ENCODE data around the gene NAT8L.

NAT8L gene

DNA sequence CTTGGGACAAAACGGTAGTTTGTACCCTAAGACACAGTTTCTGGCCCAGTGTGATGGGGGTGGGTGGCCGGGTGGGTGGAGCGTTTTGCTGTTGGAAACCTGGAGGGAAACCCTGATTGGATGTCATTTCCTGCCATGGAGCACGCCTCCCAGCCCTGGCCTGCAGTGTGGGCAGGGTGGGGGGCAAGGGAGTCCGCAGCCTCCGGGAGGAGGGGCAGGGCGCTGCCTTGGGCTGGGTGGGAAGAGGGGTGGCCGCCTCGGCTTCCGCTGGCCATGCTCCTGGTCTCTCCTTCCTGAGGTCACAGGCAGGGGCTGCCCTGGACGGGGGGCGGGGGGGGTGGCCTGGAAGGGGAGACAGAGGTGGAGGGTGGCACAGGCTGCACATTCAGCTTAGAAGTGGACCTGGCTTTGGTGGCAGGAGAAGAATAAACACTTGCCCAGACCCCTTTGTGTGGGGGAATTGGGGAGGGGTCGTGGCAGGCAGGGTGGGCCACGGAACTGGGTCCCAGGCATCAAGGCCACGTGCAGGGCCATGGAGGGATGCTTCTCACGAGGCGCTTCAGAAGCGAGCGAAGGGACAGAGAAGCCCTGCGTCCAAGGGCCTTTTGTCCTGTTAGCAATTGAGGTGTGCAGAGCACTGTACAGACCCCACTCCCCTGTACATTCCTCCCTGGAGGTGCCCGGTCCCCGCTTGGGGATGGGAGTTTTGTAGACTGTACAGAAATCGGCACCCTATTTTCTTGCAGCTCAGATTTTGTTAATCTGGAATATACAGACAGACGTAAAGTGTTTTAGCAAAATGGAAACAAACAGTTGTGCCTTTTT, 6.2 kb downstream of the NAT8L start:
- DNase-seq = no peak

- DNase-seq = no peak
These were observed 7.0 kb downstream of the NAT8L start for GRCh38 chr4:2066011-2066551.

DNA sequence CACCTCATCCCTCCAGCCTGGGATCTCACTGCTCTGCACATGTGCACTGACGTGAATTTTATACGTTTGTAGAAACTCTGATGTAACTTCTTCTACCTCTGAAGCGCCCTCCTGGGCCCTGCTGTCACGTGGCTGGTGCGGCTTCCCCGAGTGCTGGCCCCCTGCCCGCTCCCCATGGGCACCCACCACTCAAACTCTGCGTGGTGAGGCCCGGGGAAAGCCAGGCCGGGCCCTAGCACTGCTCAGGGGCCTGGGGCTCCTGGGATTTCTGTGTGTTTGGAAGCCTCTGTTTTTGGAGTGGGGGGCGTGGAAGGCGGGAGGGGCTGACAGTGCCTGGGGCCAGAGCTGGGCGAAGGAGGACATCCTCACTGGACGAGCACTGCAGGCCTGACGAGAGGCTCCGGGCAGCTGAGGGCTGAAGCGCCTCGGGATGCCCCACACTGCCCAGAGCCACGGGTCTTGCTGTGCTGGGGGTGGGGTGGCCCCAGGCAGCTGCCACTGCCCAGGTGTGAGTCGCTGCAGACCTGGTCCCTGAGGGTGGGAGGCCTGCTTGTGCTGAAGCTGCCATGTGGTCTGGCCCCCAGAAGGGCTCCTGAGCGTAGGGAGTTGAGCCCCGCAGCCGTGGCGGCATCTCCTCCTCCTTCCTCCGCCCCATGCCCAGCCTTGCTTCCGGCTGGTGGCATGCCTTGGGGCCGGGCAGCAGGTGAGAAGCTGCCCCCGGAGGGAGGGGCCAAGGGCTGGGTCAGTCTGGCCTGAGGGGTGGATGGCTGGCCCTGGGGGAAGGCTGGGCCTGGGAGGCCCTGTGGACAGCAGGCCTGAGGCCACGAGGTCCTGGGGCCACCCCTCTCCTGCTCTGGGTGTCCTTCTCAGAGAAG, 7.7 kb downstream of the NAT8L start:
- no peak for DNase-seq

- no peak for DNase-seq
These were observed 8.5 kb downstream of the NAT8L start for GRCh38 chr4:2067446-2068197.

DNA sequence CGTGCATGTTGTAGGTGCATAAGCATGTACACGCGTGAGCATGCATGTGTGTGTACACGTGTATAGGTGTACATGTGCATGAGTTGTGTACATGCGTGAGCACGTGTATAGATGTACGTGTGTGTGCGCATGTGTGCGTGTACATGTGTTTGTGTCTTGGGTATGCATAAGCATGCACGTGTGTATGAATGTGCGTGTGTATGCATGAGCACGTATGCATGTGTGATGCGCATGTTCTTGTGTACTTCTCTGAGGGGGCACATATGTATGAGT, 9.0 kb downstream of the NAT8L start:
- no peak for DNase-seq

DNA sequence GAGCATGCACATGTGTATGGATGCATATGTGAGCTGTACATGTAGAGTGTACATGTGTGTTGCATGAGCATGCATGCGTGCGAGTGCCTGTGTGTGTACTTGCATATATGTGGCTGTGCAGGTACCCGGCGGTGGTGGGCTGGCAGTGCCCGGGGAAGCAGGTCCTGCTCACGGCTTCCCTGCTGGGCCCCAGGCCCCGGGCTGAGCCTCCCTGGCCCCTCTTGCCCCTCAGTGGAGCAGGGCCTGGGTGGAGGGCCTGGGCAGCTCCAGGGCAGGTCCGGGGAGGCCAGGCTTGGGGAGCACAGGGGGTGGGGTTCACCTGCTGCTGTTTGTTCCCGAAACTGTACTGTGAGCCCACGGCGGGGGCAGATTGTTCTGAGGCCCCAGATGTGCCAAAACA, 9.4 kb downstream of the NAT8L start:
- no peak for DNase-seq

DNA sequence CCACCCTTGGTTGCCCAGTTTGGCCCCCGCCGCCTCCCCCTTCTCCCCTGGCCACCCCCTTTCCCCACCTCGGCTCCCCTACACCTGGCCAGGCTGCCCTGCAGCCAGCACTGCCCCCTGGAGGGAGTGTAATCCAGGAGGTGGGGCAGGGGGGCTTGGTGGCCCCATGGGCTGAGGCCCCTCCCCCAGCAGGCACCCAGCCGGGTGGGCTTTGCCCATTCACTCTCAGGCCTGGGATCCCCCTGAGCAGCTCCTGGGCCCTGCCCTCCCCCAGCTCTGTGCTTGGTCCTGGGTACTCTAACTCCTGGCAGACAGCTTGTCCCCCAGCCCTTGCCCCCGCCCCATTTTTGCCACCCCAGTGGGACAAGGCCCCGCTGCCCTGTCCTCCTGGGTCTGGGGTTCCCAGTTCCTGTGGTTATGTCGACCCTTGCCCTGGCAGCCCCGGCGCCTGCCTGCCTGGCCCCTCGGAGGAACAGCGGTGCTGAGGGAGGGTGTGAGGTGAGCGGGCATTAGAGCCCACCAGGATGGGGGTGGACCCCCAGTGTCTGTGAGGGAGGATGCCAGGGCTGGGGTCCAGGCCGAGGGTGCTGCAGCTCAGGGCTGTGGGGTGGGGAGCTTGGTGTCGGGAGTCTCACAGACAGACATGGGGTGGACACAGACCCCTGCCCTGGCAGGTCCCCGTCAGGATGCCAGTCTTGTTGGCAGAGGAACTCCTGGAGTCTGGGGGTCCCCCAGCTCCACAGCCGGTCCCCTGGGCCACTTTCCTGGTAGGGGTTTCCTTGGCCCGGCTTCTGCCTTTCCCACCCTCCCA, 10.2 kb downstream of the NAT8L start:
- no peak for DNase-seq

- DNase-seq = no peak
These were observed 10.9 kb downstream of the NAT8L start for GRCh38 chr4:2069986-2070385.

DNA sequence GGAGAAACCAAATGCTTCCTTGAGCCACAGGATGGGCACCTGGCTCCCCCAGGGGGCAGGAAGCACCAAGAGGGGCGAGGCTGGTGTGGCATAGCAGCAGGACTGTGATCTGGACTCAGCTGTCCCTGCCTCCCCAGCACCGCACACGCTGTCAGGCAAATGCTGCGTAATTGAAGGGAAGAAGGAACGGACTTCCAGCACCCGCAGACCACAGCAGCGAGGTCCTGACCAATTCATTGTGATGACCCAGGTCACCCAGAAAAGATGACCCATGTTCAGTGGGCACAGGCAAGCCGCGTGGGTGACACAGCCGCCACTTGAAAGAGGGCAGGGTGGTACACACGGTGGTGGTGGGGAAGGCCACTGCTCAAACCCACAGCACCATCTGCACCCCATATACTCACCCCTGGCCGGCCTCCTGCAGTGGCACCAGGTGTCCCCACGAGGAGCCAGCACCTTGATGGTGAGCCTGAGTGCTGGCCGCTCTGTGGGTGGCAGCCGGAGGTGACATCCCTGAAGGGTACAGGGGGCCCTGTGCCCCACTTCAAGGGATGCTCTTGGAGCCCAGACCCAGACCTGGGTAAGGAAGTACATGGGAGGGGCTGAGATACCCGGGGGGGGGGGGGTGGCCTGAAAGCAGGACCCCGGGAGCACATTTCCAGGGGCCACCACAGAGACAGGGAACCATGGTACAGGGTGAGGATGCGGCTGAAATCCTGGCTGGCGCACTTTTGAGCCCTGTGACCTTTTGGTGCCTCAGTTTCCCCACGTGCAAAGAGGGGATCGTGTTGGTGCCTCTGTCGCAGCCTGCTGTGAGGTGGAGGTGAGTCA, 11.5 kb downstream of the NAT8L start:
- DNase-seq = no peak

GRCh38 chr4:2071252-2071911, 12.3 kb downstream of the NAT8L start:
- no peak for DNase-seq

- DNase-seq = no peak
These were observed 13.1 kb downstream of the NAT8L start for GRCh38 chr4:2071912-2072867.

- no peak for DNase-seq
These were observed 14.1 kb downstream of the NAT8L start for GRCh38 chr4:2072971-2073807.

DNA sequence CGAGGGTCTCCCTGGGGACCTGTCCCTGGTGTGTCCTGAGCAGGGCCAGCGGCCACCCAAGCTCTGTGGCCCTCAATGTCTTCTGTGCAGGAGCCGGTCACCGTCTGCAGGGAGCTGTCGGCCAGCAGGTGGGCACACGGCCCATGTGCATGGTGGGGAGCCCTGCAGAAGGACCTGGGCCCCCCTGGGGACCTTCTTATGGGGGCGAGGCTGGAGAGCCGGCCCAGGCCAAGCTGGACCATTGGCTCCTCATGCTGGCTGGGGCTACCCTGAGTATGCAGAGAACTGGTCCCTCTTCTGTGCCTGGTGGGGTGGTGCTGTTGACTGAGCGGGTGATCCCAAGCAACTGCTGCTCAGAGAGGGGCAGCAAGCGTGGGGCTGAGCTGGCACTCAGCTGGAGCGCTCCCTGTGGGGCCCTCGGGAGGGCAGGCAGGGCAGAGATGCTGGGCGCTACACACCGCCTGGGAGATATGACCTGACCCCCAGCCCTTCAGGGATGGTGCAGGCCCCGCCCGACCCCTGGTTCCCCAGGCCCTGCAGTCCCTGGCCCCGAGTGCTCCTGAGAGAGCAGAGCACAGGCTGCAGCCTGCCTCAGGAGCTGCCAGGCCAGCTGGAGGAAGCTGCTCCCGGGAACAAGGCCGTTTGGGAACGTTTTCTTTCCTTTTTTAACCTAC, 14.8 kb downstream of the NAT8L start:
- DNase-seq = no peak

DNA sequence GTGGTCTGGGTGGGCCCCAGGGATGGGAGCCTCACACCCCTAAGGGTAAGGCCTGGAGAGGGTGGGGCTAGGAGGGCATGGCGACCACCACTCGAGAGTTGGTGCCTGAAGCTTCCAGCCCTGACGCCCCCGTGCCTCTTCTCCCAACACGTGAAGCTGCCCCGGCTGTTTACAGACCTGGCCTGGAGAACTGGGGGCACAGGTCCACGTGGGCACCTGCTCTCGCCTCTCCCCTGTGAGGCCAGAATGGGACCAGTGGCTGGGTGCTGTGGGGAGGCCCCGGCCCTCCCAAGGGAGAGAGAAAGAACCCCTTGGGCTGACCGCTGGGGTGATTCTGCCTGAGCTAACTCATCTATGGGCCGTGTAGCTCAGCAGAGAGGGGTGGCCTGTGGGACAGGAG, 15.5 kb downstream of the NAT8L start:
- DNase-seq = no peak

DNA sequence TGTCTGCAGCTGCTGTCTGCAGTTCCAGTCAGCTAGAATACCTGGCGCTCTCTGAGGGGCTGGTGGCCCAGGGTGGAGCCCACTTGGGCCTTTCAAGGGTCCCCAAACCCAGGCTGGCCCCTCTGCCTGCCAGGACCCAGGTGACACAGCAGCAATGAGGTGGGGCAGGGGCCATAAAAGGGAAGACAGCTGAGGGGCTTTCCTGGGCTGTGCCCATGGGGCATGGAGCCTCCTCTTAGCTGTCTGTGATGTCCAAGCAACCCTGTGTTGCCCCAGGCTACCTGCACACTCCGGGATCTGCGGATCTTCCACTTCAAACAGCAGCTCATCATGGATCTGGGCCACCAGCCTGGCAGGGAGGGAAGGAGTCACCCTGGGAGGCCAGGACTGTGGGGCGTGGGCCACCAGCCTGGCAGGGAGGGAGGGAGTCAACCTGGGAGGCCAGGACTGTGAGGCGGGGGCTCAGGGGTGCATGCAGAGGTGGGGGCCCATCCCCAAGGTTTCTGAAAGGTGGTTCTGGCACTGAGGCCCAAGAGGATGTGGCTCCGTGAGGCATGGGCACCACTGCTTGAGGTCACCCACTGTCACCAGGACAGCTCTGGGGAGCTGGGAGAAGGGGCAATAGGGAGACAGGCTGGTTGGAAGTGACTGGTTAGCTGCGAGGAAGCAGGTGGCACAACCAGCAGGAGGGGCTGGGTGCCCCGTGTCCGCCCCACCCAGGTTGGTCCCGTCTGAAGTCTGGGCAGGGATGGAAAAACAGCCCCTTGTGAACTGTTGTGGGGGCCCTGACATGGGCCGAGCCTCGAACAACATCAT, 16.3 kb downstream of the NAT8L start:
- DNase-seq = no peak

DNA sequence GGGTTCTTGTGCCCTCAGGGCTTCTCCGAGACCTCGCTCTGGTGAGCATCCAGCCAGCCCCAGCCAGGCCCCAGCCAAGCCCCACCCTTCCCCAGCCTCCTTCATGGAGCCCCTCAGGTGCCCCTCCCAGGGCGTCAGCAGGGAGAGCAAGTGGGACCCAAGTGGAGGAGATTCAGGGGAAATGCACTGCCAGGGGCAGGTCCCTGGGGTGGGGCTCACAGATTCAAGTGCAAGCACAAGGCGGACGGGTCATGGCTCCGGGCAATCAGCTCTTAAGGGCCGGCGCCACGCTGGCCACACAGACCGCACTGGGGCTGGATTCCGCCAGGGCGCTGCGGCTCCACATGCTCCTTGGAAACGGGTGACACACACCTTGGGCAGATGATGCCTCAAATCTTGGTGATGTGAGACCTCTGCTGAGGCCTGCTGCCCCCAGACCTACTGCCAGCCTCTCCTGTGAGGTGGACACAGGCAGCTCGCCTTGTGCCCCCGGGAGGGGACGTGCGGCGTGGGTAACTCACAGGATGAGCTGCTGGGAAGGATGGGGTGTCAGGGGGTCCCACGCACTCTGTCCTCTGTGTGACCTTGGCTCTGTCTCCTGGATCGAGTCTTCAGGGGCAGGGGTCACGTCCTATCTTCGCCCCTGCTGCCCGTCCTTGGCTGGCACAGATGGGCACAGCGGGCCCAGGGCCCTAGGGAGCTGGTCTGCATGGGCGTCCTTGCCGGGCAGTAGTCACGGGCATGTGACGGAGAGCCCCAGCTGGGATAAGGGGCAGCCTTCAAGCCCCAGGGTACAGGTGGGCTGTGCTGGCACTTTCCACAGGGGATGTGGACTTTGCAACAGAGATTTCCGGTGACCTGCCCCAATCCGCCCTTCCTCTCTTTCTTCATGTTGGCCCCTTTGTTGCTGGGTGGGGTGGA, 17.1 kb downstream of the NAT8L start:
- no peak for DNase-seq

Data from amniotic stem cell (primary cell).